HepG2 (cell line): ENCODE measurements around the gene JMJD8. TPM values are rescaled to one million over a fixed set of nuclear protein-coding genes. Genes with fewer than 3 reads are reported as not detected.

Experiments used
- ATAC-seq: fragments of 200-7000 bp; cut with Tn5 transposase; 3 replicates; pipeline ENCODE4 v1.9.1; 2020; ENCODE audit warnings: mild to moderate bottlenecking, moderate library complexity
- BruUV-seq: library from RNA; stranded (reverse); fragments of 400-500 nt; replicated peaks from 2 replicates; lab custom pipeline; 2021; lab: Mats Ljungman, UMichigan
- CTCF ChIA-PET: fragments of 300-600 bp; formaldehyde crosslinking; extraction: SDS; loops from one replicate; lab custom pipeline; 2021; ENCODE audit warnings: low total read pairs, inconsistent platforms, low intra/inter-chr PET ratio; lab: Yijun Ruan, JAX
- POLR2A ChIA-PET: fragments of 350-600 bp; sonication (Branson Sonifier 250); formaldehyde crosslinking; loops from one replicate; lab custom pipeline; 2020; ENCODE audit warnings: antibody characterized with exemption, inconsistent platforms; lab: Yijun Ruan, JAX
- DNase-seq: peaks from one replicate; pipeline ENCODE4 v3.0.0-alpha.2; 2015; ENCODE audit warnings: low spot score
- FAIRE-seq: peaks from 3 replicates; lab custom pipeline; 2011; peaks lifted over from hg19 to GRCh38; lab: Jason Lieb, UNC
- H2AFZ ChIP-seq: one replicate; pipeline ENCODE4 v1.6.1; 2011; ENCODE audit warnings: low read length, inconsistent platforms
- H3K27ac ChIP-seq: fragments of 300-600 bp; 3 replicates; pipeline ENCODE4 v1.8.0; 2011; ENCODE audit warnings: mixed run types, mild to moderate bottlenecking, mixed read lengths, low read length, inconsistent platforms; ENCODE audit not compliant: insufficient read depth; ENCODE audit errors: extremely low read length
- H3K27me3 ChIP-seq, 2 experiments: fragments of 200-600 bp in 1 of 2; 2 replicates in 1 of 2; 3 replicates in 1 of 2; pipeline versions ENCODE4 v1.6.0 to v1.8.0; 2011; ENCODE audit warnings: low read length in 2 of 2, mild to moderate bottlenecking in 2 of 2, moderate library complexity in 2 of 2, inconsistent platforms in 1 of 2; ENCODE audit not compliant: insufficient read depth in 2 of 2, control insufficient read depth in 1 of 2
- H3K36me3 ChIP-seq, 2 experiments: fragments of 200-600 bp in 1 of 2; replicated peaks in 1 of 2; 2 replicates in 1 of 2; 3 replicates in 1 of 2; pipeline versions ENCODE4 v1.5.1 to v1.8.0; 2011; ENCODE audit warnings: low read length in 2 of 2, inconsistent platforms in 1 of 2; ENCODE audit not compliant: insufficient read depth in 2 of 2, control insufficient read depth in 1 of 2
- H3K4me1 ChIP-seq: 2 replicates; pipeline ENCODE4 v1.5.1; 2012; ENCODE audit warnings: low read length, inconsistent platforms; ENCODE audit not compliant: insufficient read depth
- H3K4me2 ChIP-seq: 2 replicates; pipeline ENCODE4 v1.6.0; 2011; ENCODE audit warnings: low read depth, low read length, inconsistent platforms
- H3K4me3 ChIP-seq, 3 experiments: fragments of 200-600 bp in 1 of 3; sonication (generic), shearing (Covaris generic) in 1 of 3; replicated peaks in 1 of 3; 2 replicates each; pipeline ENCODE4 v1.5.1; 2011 to 2016; ENCODE audit warnings: low read length in 3 of 3, inconsistent platforms in 2 of 3, low read depth in 2 of 3, mild to moderate bottlenecking in 2 of 3, control low read depth in 1 of 3, mixed read lengths in 1 of 3; ENCODE audit not compliant: insufficient read depth in 1 of 3
- H3K79me2 ChIP-seq: one replicate; pipeline ENCODE4 v1.6.1; 2011; ENCODE audit warnings: low read length, inconsistent platforms; ENCODE audit not compliant: insufficient read depth
- H3K9ac ChIP-seq: 2 replicates; pipeline ENCODE4 v1.6.0; 2011; ENCODE audit warnings: mild to moderate bottlenecking, low read depth, low read length, inconsistent platforms; ENCODE audit not compliant: insufficient read depth
- H3K9me3 ChIP-seq: 2 replicates; pipeline ENCODE4 v1.5.1; 2012; ENCODE audit warnings: mild to moderate bottlenecking, low read length
- H4K20me1 ChIP-seq: 2 replicates; pipeline ENCODE4 v1.6.0; 2011; ENCODE audit warnings: inconsistent platforms, mild to moderate bottlenecking, low read length, moderate library complexity; ENCODE audit not compliant: insufficient read depth
- FOXC1 ChIP-seq: sonication (generic); formaldehyde crosslinking; IDR thresholded peaks from 2 replicates; pipeline ENCODE4 v1.8.0; 2022; ENCODE audit warnings: mild to moderate bottlenecking, missing genetic modification reagents, borderline replicate concordance
- HDAC2 ChIP-seq: sonication (generic); formaldehyde crosslinking; IDR thresholded peaks from 2 replicates; pipeline ENCODE4 v1.4.0; 2020; ENCODE audit warnings: missing genetic modification reagents
- HNF4A ChIP-seq: sonication (generic); formaldehyde crosslinking; IDR thresholded peaks from 2 replicates; pipeline ENCODE4 v1.4.0; 2020; ENCODE audit warnings: missing genetic modification reagents
- HNRNPL ChIP-seq: fragments of 200-400 bp; formaldehyde crosslinking; IDR thresholded peaks from 2 replicates; pipeline ENCODE4 v1.6.1; 2017; ENCODE audit warnings: mild to moderate bottlenecking, low read depth, low read length
- MIER3 ChIP-seq: IDR thresholded peaks from 2 replicates; pipeline ENCODE4 v1.6.1; 2016; ENCODE audit warnings: missing compliant biosample characterization, borderline replicate concordance
- MTA1 ChIP-seq: sonication (generic); formaldehyde crosslinking; IDR thresholded peaks from 2 replicates; pipeline ENCODE4 v1.4.0; 2020; ENCODE audit warnings: missing genetic modification reagents, mild to moderate bottlenecking, borderline replicate concordance
- MXD4 ChIP-seq: IDR thresholded peaks from 2 replicates; pipeline ENCODE4 v1.6.1; 2016; ENCODE audit warnings: mild to moderate bottlenecking, missing biosample characterization, missing genetic modification reagents
- PHF20 ChIP-seq: sonication (generic); formaldehyde crosslinking; IDR thresholded peaks from 2 replicates; pipeline ENCODE4 v1.5.0; 2020; ENCODE audit warnings: mild to moderate bottlenecking, missing genetic modification reagents
- RNF2 ChIP-seq: fragments of 450-650 bp; conservative IDR thresholded peaks from 2 replicates; pipeline ENCODE4 v1.6.1; 2016; ENCODE audit warnings: low read depth
- SMAD1 ChIP-seq: sonication (generic); formaldehyde crosslinking; IDR thresholded peaks from 2 replicates; pipeline ENCODE4 v1.4.0; 2020; ENCODE audit warnings: missing genetic modification reagents, low read depth, mild to moderate bottlenecking, borderline replicate concordance
- STAG1 ChIP-seq: sonication (generic); formaldehyde crosslinking; IDR thresholded peaks from 2 replicates; pipeline ENCODE4 v1.4.0; 2020; ENCODE audit warnings: missing genetic modification reagents
- SUZ12 ChIP-seq: fragments of 150-350 bp; IDR thresholded peaks from 2 replicates; pipeline ENCODE4 v1.6.1; 2014; ENCODE audit warnings: low read depth, low read length
- ZBTB25 ChIP-seq: IDR thresholded peaks from 2 replicates; pipeline ENCODE4 v1.6.1; 2018; ENCODE audit warnings: missing genetic modification reagents
- ZFP41 ChIP-seq: sonication (generic); formaldehyde crosslinking; IDR thresholded peaks from 2 replicates; pipeline ENCODE4 v1.4.0; 2020; ENCODE audit warnings: mild to moderate bottlenecking, missing genetic modification reagents, borderline replicate concordance
- ZNF703 ChIP-seq: sonication (generic); formaldehyde crosslinking; IDR thresholded peaks from 2 replicates; pipeline ENCODE4 v1.5.1; 2020; ENCODE audit warnings: missing genetic modification reagents, mild to moderate bottlenecking, moderate library complexity, borderline replicate concordance
- ZNF713 ChIP-seq: sonication (generic); formaldehyde crosslinking; IDR thresholded peaks from 2 replicates; pipeline ENCODE4 v1.4.0; 2020; ENCODE audit warnings: mild to moderate bottlenecking, missing genetic modification reagents
- WGBS: methylation state at CpG from one replicate; pipeline ENCODE4 v1.1.6; 2017; ENCODE audit warnings: low lambda C conversion rate; 5-methylcytosine and 5-hydroxymethylcytosine counted together
- in situ Hi-C: cut with HindIII; loops from 2 replicates; pipeline ENCODE4 v1.10.0; 2017; ENCODE audit warnings: low pct_unique_long_range_greater_than_20kb; ENCODE audit not compliant: extremely low pct_ligation_motif_present
- intact Hi-C: fragments of 100-400 bp; cut with micrococcal nuclease; formaldehyde crosslinking; loops from one replicate; pipeline ENCODE4 v1.10.0; 2022; ENCODE audit not compliant: unreplicated experiment
- polyA plus RNA-seq, 8 experiments: library from polyadenylated mRNA; depleted of rRNA in 3 of 8; stranded (reverse) in 7 of 8; unstranded in 1 of 8; fragments of >200 nt; fragmentation: Illumina TruSeq in 4 of 8; extraction: Trizol in 4 of 8; gene quantifications; 2 replicates each; pipeline versions ENCODE4 v1.2.1 to v1.2.3, GENCODE V29; 2011 to 2016; ENCODE audit warnings: low read depth in 4 of 8, missing spikeins in 1 of 8, mixed read lengths in 1 of 8; ENCODE audit not compliant: insufficient read depth in 1 of 8
- total RNA-seq, 5 experiments: library from RNA; depleted of rRNA; stranded (reverse); fragments of >200 nt; fragmentation: Illumina TruSeq; extraction: Trizol; gene quantifications; 2 replicates each; pipeline ENCODE4 v1.2.3, GENCODE V29; 2016; ENCODE audit warnings: low read depth in 1 of 5
- TF ChIP-seq, protein P1 (sequence below): sonication (generic); formaldehyde crosslinking; IDR thresholded peaks from 2 replicates; pipeline ENCODE4 v1.4.0; 2020; ENCODE audit warnings: missing genetic modification reagents
- TF ChIP-seq, protein P2 (sequence below): sonication (generic); formaldehyde crosslinking; IDR thresholded peaks from 2 replicates; pipeline ENCODE4 v1.4.0; 2020; ENCODE audit warnings: missing genetic modification reagents, borderline replicate concordance

Gene JMJD8
- total and polyA plus RNA-seq, 2 of the 13 experiments (the other 11 are each of a cell fraction or from before 2014, with no cell fraction given): 2.6 to 11.8 TPM

DNA sequence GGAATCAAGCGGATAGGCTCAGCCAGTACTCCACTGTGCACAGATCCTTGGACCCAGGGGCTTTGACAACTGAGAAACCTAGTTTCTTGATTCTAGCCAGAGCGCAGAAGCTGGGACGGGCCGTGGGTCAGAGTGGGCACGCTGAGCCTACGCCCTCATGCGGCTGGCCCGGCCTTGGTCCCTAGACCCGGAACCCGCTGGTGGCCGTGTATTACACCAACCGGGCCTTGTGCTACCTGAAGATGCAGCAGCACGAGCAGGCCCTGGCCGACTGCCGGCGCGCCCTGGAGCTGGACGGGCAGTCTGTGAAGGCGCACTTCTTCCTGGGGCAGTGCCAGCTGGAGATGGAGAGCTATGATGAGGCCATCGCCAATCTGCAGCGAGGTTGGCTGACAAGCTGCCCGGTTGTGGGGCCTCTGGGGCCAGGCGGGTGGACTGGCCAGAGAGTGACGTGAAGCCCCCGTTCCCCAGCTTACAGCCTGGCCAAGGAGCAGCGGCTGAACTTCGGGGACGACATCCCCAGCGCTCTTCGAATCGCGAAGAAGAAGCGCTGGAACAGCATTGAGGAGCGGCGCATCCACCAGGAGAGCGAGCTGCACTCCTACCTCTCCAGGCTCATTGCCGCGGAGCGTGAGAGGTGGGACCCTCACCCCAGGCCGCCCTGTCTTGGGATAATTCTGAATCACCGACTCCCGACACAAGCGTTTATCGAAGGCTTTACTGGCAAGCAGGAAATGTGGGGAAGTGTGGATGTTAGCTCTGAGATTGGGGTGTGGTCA, 3.0 kb downstream of the JMJD8 start:
- peaks cover 16% of the 10 kb centered on the region for H3K79me2 ChIP-seq
- intact Hi-C loops: no loop called here
- ATAC-seq: peak; percentile 14
- peaks cover 8 to 17% of the 10 kb centered on the region in 2 experiments; a peak in 4 of 5 replicates for H3K36me3 ChIP-seq
- H3K4me3 ChIP-seq: peak overlapping the region; percentile 72 to 88 (median 85)
- peaks cover 33% of the 10 kb centered on the region for H3K4me1 ChIP-seq
- 0 out of 2 replicates have a peak, but pooled peaks cover 3% of the 10 kb centered on the region for H4K20me1 ChIP-seq
- CTCF ChIA-PET: interaction anchor here (0.8 kb wide), 1 partner anchor 13 kb away, joined by 3 read pairs; the partner anchor contains the start of gene RHOT2
- no TSS peak for BruUV-seq
- no peaks in the 10 kb centered on the region; a peak in 1 of 5 replicates for H3K27me3 ChIP-seq
- POLR2A ChIA-PET: interaction anchor here (0.6 to 4.4 kb wide), 7 partner anchors 8 to 311 kb away, joined by 3 to 34 read pairs (median 5); partner anchors contain the start of genes METRN, MRPL28, RHOT2 and WDR24
- H2AFZ ChIP-seq: no peak overlapping the region
- in situ Hi-C loops: no loop called here
- H3K4me2 ChIP-seq: peak overlapping the region; percentile 80
- no peaks in the 10 kb centered on the region for H3K9me3 ChIP-seq
- no peak for FAIRE-seq
- peak overlapping the region; percentile 76 for H3K27ac ChIP-seq
- DNase-seq: peak; percentile 49
- WGBS: 53% methylated on average over 34 of the region's 44 CpGs
- peak overlapping the region; percentile 82 for H3K9ac ChIP-seq
- TF ChIP-seq, protein P1, sequence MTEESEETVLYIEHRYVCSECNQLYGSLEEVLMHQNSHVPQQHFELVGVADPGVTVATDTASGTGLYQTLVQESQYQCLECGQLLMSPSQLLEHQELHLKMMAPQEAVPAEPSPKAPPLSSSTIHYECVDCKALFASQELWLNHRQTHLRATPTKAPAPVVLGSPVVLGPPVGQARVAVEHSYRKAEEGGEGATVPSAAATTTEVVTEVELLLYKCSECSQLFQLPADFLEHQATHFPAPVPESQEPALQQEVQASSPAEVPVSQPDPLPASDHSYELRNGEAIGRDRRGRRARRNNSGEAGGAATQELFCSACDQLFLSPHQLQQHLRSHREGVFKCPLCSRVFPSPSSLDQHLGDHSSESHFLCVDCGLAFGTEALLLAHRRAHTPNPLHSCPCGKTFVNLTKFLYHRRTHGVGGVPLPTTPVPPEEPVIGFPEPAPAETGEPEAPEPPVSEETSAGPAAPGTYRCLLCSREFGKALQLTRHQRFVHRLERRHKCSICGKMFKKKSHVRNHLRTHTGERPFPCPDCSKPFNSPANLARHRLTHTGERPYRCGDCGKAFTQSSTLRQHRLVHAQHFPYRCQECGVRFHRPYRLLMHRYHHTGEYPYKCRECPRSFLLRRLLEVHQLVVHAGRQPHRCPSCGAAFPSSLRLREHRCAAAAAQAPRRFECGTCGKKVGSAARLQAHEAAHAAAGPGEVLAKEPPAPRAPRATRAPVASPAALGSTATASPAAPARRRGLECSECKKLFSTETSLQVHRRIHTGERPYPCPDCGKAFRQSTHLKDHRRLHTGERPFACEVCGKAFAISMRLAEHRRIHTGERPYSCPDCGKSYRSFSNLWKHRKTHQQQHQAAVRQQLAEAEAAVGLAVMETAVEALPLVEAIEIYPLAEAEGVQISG (CRISPR knock-in tag): peak; percentile 83
- 0 out of 2 replicates have a peak, but pooled peaks have one; percentile 25 for TF ChIP-seq FOXC1 (CRISPR knock-in tag)
- TF ChIP-seq MIER3 (CRISPR knock-in tag): 0 out of 2 replicates have a peak, but pooled peaks have one; percentile 33
- no peak for TF ChIP-seq ZFP41 (CRISPR knock-in tag)
- no peak for TF ChIP-seq PHF20 (CRISPR knock-in tag)
- TF ChIP-seq ZBTB25 (CRISPR knock-in tag): no peak
- peak; percentile 11; the same call in 1 of the 2 replicates for TF ChIP-seq MTA1 (CRISPR knock-in tag)
- TF ChIP-seq, protein P2, sequence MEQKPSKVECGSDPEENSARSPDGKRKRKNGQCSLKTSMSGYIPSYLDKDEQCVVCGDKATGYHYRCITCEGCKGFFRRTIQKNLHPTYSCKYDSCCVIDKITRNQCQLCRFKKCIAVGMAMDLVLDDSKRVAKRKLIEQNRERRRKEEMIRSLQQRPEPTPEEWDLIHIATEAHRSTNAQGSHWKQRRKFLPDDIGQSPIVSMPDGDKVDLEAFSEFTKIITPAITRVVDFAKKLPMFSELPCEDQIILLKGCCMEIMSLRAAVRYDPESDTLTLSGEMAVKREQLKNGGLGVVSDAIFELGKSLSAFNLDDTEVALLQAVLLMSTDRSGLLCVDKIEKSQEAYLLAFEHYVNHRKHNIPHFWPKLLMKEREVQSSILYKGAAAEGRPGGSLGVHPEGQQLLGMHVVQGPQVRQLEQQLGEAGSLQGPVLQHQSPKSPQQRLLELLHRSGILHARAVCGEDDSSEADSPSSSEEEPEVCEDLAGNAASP (CRISPR knock-in tag): no peak
- peak; percentile 55; the same call in 1 of the 2 replicates for TF ChIP-seq SMAD1 (CRISPR knock-in tag)
- TF ChIP-seq SUZ12: no peak
- TF ChIP-seq MXD4: 0 out of 2 replicates have a peak, but pooled peaks have one; percentile 53
- 0 out of 2 replicates have a peak, but pooled peaks have one; percentile 61 for TF ChIP-seq HNRNPL
- TF ChIP-seq STAG1: peak; percentile 48
- TF ChIP-seq ZNF713 (CRISPR knock-in tag): 0 out of 2 replicates have a peak, but pooled peaks have one; percentile 33
- TF ChIP-seq HDAC2 (CRISPR knock-in tag): peak; percentile 25; the same call in 1 of the 2 replicates
- no peak for TF ChIP-seq ZNF703 (CRISPR knock-in tag)
- TF ChIP-seq RNF2: no peak
- TF ChIP-seq HNF4A: peak; percentile 3; the same call in 1 of the 2 replicates
